GM12878 (cell line): Measurements from ENCODE around the gene NBEA.

Experiments
- EGR1 ChIP-seq, 2 experiments: IDR thresholded peaks; 1 replicate in 1 of 2; 2 replicates in 1 of 2; pipeline ENCODE4 v1.6.1; 2011 to 2012; ENCODE audit warnings: low read depth in 2 of 2, low read length in 2 of 2, borderline replicate concordance in 1 of 2, mild to moderate bottlenecking in 1 of 2, moderate library complexity in 1 of 2
- MEF2B ChIP-seq: fragments of 450-650 bp; IDR thresholded peaks from 2 replicates; pipeline ENCODE4 v1.6.1; 2018; ENCODE audit warnings: mild to moderate bottlenecking, moderate library complexity; ENCODE audit not compliant: partially characterized antibody, poor library complexity, severe bottlenecking
- NR2C2 ChIP-seq: IDR thresholded peaks from 2 replicates; pipeline ENCODE4 v1.6.1; 2011; ENCODE audit warnings: borderline replicate concordance, low read depth; ENCODE audit not compliant: control insufficient read depth, insufficient read length
- YY1 ChIP-seq: IDR thresholded peaks from 2 replicates; pipeline ENCODE4 v1.6.1; 2011; ENCODE audit warnings: low read depth, mild to moderate bottlenecking, low read length
- TF ChIP-seq, protein P1 (sequence below): fragments of 450-650 bp; formaldehyde crosslinking; IDR thresholded peaks from 2 replicates; pipeline ENCODE4 v1.4.0; 2022; ENCODE audit warnings: mild to moderate bottlenecking, moderate library complexity

DNA sequence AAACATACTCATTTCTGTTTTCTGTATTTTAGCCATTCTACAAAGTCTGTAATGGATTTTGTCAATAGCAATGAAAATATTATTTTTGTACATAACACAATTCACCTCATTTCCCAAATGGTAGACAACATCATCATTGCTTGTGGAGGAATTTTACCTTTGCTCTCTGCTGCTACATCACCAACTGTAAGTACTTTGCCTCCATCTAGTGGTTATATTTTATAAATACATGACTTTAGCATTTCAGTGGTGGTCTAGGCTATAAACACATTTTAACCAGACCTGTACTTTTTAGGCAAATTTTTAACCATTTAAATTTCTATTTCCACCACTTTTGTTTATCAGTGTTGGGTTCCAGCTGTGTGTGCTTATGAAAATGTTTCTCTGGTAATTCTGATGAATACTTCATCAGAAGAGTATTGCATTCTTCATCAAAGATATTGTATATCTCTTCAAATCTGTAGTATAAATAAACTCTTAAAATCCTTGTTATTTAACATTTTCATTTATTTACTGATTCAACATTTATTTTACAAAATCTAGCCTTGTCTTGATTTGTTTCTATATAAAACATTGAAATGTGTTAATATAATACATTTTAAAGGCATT lies 222.4 kb downstream of the NBEA start:
- TF ChIP-seq NR2C2 (no peak), EGR1 (IDR thresholded peaks at IDR 0.05; ENCODE audit: borderline replicate concordance in 1 of 2, low read depth in 2 of 2, low read length in 2 of 2) (no peak), MEF2B (no peak), YY1 (no peak)
- TF ChIP-seq, protein P1, sequence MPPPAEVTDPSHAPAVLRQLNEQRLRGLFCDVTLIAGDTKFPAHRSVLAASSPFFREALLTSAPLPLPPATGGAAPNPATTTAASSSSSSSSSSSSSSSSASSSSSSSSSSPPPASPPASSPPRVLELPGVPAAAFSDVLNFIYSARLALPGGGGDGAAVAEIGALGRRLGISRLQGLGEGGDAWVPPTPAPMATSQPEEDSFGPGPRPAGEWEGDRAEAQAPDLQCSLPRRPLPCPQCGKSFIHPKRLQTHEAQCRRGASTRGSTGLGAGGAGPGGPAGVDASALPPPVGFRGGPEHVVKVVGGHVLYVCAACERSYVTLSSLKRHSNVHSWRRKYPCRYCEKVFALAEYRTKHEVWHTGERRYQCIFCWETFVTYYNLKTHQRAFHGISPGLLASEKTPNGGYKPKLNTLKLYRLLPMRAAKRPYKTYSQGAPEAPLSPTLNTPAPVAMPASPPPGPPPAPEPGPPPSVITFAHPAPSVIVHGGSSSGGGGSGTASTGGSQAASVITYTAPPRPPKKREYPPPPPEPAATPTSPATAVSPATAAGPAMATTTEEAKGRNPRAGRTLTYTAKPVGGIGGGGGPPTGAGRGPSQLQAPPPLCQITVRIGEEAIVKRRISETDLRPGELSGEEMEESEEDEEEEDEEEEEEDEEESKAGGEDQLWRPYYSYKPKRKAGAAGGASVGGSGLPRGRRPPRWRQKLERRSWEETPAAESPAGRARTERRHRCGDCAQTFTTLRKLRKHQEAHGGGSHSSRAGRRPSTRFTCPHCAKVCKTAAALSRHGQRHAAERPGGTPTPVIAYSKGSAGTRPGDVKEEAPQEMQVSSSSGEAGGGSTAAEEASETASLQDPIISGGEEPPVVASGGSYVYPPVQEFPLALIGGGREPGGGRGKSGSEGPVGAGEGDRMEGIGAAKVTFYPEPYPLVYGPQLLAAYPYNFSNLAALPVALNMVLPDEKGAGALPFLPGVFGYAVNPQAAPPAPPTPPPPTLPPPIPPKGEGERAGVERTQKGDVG (CRISPR knock-in tag), result no peak
